SW480 (cell line): ENCODE data around the gene ISCA1.

Experiments
- DNase-seq: peaks from one replicate; pipeline ENCODE4 v3.0.0-alpha.2; 2016; ENCODE audit warnings: low spot score

Gene ISCA1

GRCh38 chr9:86285261-86285660, 2.9 kb upstream of the ISCA1 start:
- DNase-seq, result no peak

- peak; percentile 76 for DNase-seq
Observed at GRCh38 chr9:86282979-86283535, 719 bp upstream of the ISCA1 start.

DNA sequence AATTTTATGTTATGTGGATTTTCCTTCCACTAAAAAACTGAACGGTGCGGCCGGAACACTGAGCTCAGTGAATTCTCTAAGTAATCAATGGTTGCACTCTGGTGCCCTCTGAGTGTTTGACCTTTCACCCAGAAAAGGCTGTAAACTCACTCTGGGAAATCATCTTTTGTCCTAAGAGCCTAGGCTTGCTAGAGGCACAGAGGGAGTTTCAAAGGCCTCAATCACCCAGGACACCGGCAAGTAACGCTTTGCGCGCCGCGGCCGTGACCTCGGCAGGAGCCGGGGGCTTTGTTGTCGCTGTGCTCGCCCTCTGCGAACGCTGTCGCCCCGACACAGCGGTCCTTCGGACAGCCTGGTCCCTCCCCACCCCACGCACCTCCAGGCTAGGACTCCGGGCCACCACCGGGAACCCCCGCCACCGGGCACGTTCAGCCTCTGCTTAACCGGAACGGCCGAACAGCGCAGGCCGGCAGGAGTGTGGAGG, 703 bp downstream of the ISCA1 start:
- peak; percentile 43 for DNase-seq

DNA sequence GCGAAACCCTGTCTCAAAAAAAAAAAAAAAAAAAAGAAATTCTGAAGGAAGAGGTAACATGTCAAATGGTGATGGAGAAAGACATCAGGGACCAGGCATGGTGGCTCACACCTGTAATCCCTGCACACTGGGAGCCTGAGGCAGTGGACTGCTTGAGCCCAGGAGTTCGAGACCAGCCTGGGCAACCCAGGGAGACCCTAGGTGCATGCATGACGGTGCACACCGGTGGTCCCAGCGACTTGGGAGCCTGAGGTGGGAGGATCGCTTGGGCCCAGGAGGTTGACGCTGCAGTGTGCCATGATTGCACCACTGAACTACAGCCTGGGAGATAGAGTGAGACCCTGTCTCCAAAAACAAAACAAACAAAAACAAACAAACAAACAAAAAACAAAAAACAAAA, 1.8 kb downstream of the ISCA1 start:
- no peak for DNase-seq

DNA sequence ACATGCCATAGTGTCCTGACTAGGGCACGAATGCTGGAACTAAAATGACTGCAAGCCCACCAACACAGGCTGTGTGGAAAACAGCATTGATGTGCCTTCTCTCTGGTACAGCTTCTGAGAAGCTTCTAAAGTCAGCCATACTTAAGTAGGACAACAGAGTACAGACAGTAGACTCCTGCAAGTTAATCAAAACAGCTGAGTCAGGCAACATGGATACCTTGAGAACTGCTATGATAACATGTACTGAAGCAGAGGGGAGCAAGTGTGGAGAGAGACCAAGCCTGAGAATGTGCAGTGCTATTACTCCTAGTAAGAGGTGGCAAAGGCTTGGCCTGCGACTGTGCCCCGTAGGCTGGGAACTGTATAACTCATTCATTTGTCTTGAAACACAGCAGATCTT, 2.5 kb downstream of the ISCA1 start:
- DNase-seq, result no peak

- DNase-seq, result no peak
Observed at GRCh38 chr9:86277072-86277471, 5.3 kb downstream of the ISCA1 start.

DNA sequence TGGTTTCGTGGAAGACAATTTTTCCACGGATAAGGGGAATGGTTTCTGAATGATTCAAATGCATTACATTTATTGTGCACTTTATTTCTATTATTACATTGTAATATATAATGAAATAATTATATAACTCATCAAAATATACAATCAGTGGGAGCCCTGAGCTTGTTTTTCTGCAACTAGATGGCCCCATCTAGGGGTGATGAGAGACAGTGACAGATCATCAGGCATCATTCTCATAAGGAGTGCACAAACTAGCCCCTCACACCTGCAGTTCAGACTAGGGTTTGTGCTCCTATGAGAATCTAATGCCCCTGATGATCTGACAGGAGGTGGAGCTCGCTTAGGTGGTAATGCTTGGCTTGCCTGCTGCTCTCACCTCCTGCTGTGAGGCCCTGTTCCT, 6.4 kb downstream of the ISCA1 start:
- no peak for DNase-seq

- no peak for DNase-seq
Observed at GRCh38 chr9:86274821-86275643, 7.3 kb downstream of the ISCA1 start.

- no peak for DNase-seq
Observed at GRCh38 chr9:86272221-86272620, 10.1 kb downstream of the ISCA1 start.

GRCh38 chr9:86263876-86264275, 18.5 kb downstream of the ISCA1 start:
- no peak for DNase-seq

GRCh38 chr9:86262492-86262891, 19.8 kb downstream of the ISCA1 start:
- no peak for DNase-seq

- no peak for DNase-seq
Observed at GRCh38 chr9:86259557-86259956, 22.8 kb downstream of the ISCA1 start, which contains the start of gene C9orf153. TSS of gene C9orf153 (minus strand) at chr9:86259657. CDS start at chr9:86229603, 30,054 bp downstream.

DNA sequence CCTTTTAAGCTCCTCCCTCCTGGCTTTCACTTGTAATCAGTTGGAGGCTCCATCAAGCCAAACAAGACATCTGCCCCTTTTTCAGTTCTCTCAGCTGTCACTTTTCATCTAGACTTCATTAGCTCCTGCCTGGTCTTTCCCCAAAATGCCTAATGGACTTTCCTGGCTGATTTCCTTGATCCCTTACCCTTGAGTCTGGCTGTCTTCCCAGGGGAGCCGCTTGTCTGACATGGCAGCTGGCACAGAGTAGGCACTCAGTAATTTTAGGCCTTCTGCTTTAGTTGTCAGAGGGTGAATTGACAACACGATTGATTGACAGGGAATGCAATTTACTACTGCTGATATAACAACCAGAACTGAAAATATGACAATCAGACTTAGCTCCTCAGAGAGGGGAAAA, 24.9 kb downstream of the ISCA1 start:
- DNase-seq, result no peak

- no peak for DNase-seq
Observed at GRCh38 chr9:86256653-86257052, 25.7 kb downstream of the ISCA1 start.

- DNase-seq, result no peak
Observed at GRCh38 chr9:86253577-86253976, 28.8 kb downstream of the ISCA1 start.

- no peak for DNase-seq
Observed at GRCh38 chr9:86252870-86253269, 29.5 kb downstream of the ISCA1 start.

DNA sequence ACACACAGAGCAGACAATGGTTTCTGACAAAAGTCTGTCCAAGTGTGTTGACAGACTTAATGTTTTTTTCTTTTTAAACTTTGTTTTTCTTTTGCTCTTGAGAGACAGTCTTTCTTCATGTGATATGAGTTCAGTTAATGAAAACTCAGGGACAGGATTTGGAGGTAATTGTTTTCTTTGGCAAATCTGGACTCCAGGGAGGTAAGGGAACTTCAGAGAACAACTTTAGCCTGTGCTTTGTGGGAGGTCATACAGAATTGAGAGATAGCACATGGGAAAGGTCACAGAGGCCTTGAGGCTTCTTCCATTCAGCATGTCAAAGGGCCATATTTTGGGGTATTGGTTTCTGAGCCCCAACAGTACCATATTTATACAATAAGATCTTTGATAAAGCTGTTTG, 32.2 kb downstream of the ISCA1 start:
- no peak for DNase-seq

DNA sequence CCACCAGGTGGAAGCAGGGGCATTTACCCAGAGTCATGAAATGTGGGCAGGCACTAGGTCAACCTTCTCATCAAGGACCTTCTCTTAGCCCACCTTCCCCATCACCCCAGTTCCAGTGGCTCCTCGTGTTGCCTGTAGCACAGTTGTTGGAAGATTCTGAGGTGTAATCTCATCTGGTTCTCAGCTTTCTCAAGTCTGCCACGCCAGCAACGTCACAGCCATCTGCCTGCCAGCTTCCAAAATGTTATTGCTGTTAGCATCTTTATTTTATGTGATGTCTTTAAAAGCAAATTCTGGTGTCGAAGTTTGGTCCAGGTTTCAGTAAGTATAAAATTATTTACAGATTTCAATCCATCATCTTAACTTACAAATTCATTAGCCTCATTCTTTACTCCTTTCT, 33.6 kb downstream of the ISCA1 start:
- no peak for DNase-seq

GRCh38 chr9:86246752-86247161, 35.6 kb downstream of the ISCA1 start:
- peak; percentile 17 for DNase-seq

- no peak for DNase-seq
Observed at GRCh38 chr9:86242071-86242470, 40.3 kb downstream of the ISCA1 start.

DNA sequence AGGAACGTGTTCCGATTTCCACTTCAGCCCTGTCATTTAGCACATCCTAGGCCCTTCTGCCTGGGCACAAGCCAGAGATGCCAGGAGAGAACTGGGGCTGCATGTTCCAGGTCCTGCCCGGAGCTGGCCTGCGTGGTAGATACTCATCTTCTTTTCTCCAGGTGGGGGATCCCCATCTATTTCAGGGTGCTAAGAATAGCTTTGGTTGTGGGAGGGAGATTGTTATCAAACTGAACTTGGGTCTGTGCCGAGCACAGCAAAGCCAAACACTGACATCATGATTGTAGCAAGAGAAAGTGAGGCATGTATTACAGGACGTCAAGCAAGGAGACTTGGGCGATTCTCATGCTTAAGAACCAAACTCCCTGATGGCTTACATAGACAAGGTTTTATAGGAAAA, 41.1 kb downstream of the ISCA1 start:
- no peak for DNase-seq

DNA sequence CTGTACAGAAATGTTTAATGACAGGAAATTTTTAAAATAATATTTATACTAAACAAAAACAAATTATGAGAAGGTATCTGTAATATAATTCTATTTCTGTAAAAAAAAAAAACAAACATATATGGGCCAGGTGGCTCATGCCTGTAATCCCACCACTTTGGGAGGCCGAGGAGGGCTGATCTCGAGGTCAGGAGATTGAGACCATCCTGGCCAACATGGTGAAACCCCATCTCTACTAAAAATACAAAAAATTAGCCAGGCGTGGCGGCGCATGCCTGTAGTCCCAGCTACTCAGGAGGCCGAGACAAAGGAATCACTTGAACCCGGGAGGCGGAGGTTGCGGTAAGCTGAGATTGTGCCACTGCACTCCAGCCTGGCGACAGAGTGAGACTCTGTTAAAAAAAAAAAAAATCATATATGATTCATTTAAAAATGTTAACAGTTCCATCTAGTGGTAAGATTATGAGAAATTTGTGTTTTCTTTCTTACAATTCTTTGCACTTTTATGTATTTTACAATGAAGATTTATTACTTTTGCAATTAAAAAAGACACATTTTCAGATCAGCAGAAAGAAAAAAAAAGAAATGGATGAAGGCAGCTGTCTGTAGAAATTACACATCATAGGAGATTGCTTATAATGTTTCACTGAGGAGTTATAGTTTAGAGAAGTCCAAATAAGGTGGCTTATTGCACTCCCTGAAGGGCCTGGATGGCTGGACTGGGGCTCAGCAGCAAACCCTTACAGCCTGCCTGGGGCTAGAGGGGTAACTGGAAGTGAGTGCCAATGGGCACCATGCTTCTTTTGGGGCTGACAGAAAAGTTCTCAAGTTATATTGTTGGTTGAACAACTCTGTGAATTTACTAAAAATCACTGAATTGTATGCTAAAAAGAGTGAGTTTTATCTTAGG, 43.2 kb downstream of the ISCA1 start:
- peak; percentile 17 for DNase-seq

DNA sequence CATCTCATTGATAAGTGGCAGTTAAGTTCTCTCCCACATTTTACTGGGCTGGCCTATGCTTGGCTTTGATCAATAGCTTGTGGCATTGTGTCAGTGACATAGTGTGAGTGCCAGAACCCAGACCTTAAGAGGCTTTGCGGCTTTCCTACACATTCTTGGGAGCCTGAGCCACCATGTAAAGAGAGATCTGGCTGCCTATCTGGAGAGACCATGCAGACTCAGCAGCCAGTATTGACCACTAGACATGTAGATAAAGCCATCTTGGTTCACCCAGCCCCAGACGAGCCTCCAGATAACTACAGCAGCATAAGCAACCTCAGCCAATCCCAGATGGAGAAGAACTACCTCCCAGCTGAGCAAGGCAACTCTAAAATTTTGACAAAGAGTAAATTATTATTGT, 51.5 kb downstream of the ISCA1 start:
- DNase-seq, result no peak
